ENCODE results near the gene KCNJ6. TPM values are rescaled to one million over a fixed set of nuclear protein-coding genes. Genes with fewer than 3 reads are reported as not detected.
"Not testable (repeated sequence)": the region's sequence is repeated elsewhere in the genome, so short reads cannot be mapped to it uniquely, and the experiment has no call there.

The KCNJ6 gene
- total and polyA plus RNA-seq, 5 donors from 2014 or later: not detected

DNA sequence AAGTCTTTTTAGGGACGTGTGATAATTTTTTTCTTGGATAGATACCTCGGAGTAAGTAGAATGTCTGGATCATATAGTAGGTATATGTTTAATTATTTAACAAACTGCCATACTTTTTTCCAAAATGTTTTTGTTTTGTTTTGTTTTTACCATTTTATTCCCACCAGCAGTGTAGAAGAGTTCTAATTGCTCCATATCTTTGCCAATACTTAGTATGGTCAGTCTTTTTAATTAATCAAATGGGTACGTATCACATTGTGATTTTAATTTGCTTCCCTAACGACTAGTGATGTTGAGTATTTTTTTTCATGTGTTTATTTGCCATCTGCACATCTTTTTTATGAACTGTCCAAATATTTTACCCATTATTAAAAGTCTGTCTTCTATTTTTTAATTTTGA, 23.6 kb upstream of the KCNJ6 start:
- Mint-ChIP-seq H3K27ac (no peak overlapping the region), H3K36me3 (no peaks in the 10 kb centered on the region), H3K9me3 (peaks cover 0 to 10% (median 5%) of the 10 kb centered on the region in 7 donors), H3K27me3 (peaks cover 4% of the 10 kb centered on the region), H3K4me1 (no peaks in the 10 kb centered on the region), H3K4me3 (no peak overlapping the region)
- DNase-seq (no peak), ATAC-seq (ENCODE audit: low read depth in 2 of 2) (no peak)
- H3K36me3 ChIP-seq (ENCODE audit: control insufficient read depth, insufficient read depth, low read length): no peaks in the 10 kb centered on the region
- no peak overlapping the region for H3K4me3 ChIP-seq (ENCODE audit: low read depth, low read length)
- H3K27me3 ChIP-seq (ENCODE audit: control insufficient read depth, insufficient read depth, low read length): no peaks in the 10 kb centered on the region
- no peaks in the 10 kb centered on the region for H3K9me3 ChIP-seq (ENCODE audit: control insufficient read depth in 2 of 2, low read length in 2 of 2)
- H3K4me1 ChIP-seq (ENCODE audit: control insufficient read depth, insufficient read depth, low read length, poor library complexity, severe bottlenecking): no peaks in the 10 kb centered on the region
- no peak overlapping the region for H3K27ac ChIP-seq (ENCODE audit: insufficient read depth, low read length, poor library complexity, severe bottlenecking)

DNA sequence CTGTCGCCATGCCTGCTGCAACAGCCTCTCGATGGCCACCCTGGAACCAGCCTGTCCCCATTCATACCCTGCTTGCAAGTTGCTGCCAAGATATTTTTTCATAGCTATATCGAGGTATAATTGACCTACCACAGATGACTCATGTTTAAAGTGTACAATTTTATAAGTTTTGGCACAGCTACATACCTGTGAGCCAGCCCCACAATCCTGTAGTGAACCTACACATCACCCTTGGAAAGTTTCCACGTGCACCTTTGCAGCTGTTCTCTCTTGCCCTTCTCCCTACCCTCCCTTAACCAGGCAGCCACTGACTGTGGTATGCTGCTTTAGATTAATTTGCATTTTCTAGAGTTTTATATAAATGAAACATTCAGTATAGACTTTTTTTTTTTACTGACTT, 23.0 kb upstream of the KCNJ6 start:
- H3K36me3 Mint-ChIP-seq: no peaks in the 10 kb centered on the region
- H3K9me3 Mint-ChIP-seq: peaks cover under 1 to 10% (median 5%) of the 10 kb centered on the region in 7 donors
- Histone ChIP-seq H3K9me3 (ENCODE audit: control insufficient read depth in 2 of 2, low read length in 2 of 2) (no peaks in the 10 kb centered on the region), H3K27me3 (ENCODE audit: control insufficient read depth, insufficient read depth, low read length) (no peaks in the 10 kb centered on the region), H3K27ac (ENCODE audit: insufficient read depth, low read length, poor library complexity, severe bottlenecking) (no peak overlapping the region), H3K4me1 (ENCODE audit: control insufficient read depth, insufficient read depth, low read length, poor library complexity, severe bottlenecking) (no peaks in the 10 kb centered on the region), H3K36me3 (ENCODE audit: control insufficient read depth, insufficient read depth, low read length) (no peaks in the 10 kb centered on the region), H3K4me3 (ENCODE audit: low read depth, low read length) (no peak overlapping the region)
- ATAC-seq (ENCODE audit: low read depth in 2 of 2) (no peak), DNase-seq (no peak)
- H3K27me3 Mint-ChIP-seq: peaks cover 7% of the 10 kb centered on the region
- no peaks in the 10 kb centered on the region for H3K4me1 Mint-ChIP-seq
- no peak overlapping the region for H3K4me3 Mint-ChIP-seq
- H3K27ac Mint-ChIP-seq: no peak overlapping the region

DNA sequence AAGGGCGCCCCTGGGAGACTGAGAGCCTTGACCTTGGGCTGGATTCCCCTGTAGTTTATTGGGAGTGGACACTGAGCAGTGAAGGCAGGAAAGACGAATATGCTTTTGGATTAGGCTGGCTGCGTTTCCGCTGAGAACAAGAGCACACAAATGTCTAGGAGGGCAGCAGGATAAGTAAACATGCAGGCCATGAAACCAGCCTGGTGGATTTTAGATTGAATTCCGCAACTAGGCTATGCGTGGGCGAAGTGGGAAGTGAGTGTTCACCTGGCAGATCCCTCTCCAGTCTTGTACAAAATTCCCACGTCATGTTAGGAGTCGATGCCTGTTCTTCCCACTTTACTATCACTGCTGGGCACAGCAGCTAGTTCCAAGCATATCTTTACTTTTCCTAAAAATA, 21.4 kb upstream of the KCNJ6 start:
- no peak for DNase-seq
- H3K4me1 ChIP-seq (ENCODE audit: control insufficient read depth, insufficient read depth, low read length, poor library complexity, severe bottlenecking): no peaks in the 10 kb centered on the region
- H3K27me3 Mint-ChIP-seq: peaks cover 8% of the 10 kb centered on the region
- H3K4me1 Mint-ChIP-seq: no peaks in the 10 kb centered on the region
- no peak overlapping the region for H3K27ac Mint-ChIP-seq
- no peak overlapping the region for H3K4me3 ChIP-seq (ENCODE audit: low read depth, low read length)
- no peak for ATAC-seq (ENCODE audit: low read depth in 2 of 2)
- H3K9me3 Mint-ChIP-seq: peaks cover 2 to 13% (median 8%) of the 10 kb centered on the region in 7 donors
- H3K36me3 Mint-ChIP-seq: no peaks in the 10 kb centered on the region
- H3K4me3 Mint-ChIP-seq: no peak overlapping the region
- no peaks in the 10 kb centered on the region for H3K27me3 ChIP-seq (ENCODE audit: control insufficient read depth, insufficient read depth, low read length)
- H3K36me3 ChIP-seq (ENCODE audit: control insufficient read depth, insufficient read depth, low read length): no peaks in the 10 kb centered on the region
- no peaks in the 10 kb centered on the region for H3K9me3 ChIP-seq (ENCODE audit: control insufficient read depth in 2 of 2, low read length in 2 of 2)
- no peak overlapping the region for H3K27ac ChIP-seq (ENCODE audit: insufficient read depth, low read length, poor library complexity, severe bottlenecking)

DNA sequence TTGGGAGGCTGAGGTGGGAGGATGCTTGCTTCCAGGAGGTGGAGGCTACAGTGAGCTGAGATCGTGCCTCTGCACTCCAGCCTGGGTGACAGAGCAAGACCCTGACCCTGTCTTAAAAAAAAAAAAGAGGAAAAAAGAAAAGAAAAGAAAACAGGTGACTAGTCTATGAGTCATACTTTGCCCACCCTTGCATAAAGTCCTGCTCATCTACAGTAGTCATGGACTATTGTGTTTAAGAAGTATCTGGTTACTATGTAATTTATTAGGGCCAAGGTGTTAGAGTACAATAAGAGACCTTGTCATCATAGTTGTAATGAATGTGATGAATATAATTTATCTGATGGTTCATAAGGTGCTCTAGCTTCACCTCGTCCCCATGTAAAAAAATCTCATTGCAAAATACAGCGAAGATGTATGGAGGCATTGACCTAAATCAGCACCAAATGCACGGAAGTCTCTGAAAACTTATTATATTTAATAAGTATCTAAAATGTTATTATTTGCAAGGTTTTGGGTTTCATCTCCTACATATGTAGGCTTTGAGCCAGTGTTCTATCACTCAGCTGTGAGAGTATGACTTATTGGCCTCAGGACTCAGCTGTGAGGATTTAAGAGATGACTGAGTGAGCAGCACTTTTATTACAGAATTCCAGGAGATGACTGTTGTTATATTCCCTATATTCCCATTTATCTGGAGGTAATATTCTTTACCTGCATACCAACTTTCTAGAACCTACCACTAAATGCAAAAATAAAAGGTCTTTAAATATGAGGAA, 19.9 kb upstream of the KCNJ6 start:
- DNase-seq (no peak), ATAC-seq (ENCODE audit: low read depth in 2 of 2) (no peak)
- Mint-ChIP-seq H3K36me3 (no peaks in the 10 kb centered on the region), H3K4me3 (no peak overlapping the region), H3K9me3 (peaks cover 2 to 16% (median 9%) of the 10 kb centered on the region in 7 donors), H3K27me3 (peaks cover 8% of the 10 kb centered on the region), H3K4me1 (no peaks in the 10 kb centered on the region), H3K27ac (no peak overlapping the region)
- H3K27me3 ChIP-seq (ENCODE audit: control insufficient read depth, insufficient read depth, low read length): no peaks in the 10 kb centered on the region
- no peak overlapping the region for H3K4me3 ChIP-seq (ENCODE audit: low read depth, low read length)
- no peaks in the 10 kb centered on the region for H3K9me3 ChIP-seq (ENCODE audit: control insufficient read depth in 2 of 2, low read length in 2 of 2)
- no peak overlapping the region for H3K27ac ChIP-seq (ENCODE audit: insufficient read depth, low read length, poor library complexity, severe bottlenecking)
- no peaks in the 10 kb centered on the region for H3K4me1 ChIP-seq (ENCODE audit: control insufficient read depth, insufficient read depth, low read length, poor library complexity, severe bottlenecking)
- no peaks in the 10 kb centered on the region for H3K36me3 ChIP-seq (ENCODE audit: control insufficient read depth, insufficient read depth, low read length)

DNA sequence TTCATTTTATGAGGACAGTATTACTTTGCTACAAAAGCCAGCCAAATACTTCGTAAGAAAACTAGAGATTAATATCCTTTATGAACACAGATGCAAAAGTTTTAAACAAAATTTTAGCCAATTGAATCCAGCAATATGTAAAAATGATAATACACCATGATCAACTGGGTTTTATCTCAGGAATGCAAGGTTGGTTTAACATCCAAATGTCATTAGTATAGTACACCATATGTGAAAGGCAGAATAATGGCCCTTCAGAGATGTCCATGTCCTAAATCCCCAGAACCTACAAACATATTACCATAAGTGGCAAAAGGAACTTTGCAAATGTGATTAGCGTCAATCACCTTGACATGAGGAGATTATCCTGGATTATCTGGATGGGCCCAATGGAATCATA, 16.7 kb upstream of the KCNJ6 start:
- H3K27me3 Mint-ChIP-seq: peaks cover 8% of the 10 kb centered on the region
- H3K4me1 ChIP-seq (ENCODE audit: control insufficient read depth, insufficient read depth, low read length, poor library complexity, severe bottlenecking): no peaks in the 10 kb centered on the region
- no peak overlapping the region for H3K27ac Mint-ChIP-seq
- no peaks in the 10 kb centered on the region for H3K36me3 ChIP-seq (ENCODE audit: control insufficient read depth, insufficient read depth, low read length)
- ATAC-seq (ENCODE audit: low read depth in 2 of 2) (no peak), DNase-seq (no peak)
- H3K27me3 ChIP-seq (ENCODE audit: control insufficient read depth, insufficient read depth, low read length): no peaks in the 10 kb centered on the region
- no peaks in the 10 kb centered on the region for H3K4me1 Mint-ChIP-seq
- no peaks in the 10 kb centered on the region for H3K36me3 Mint-ChIP-seq
- no peak overlapping the region for H3K27ac ChIP-seq (ENCODE audit: insufficient read depth, low read length, poor library complexity, severe bottlenecking)
- H3K9me3 ChIP-seq (ENCODE audit: control insufficient read depth in 2 of 2, low read length in 2 of 2): no peaks in the 10 kb centered on the region
- H3K9me3 Mint-ChIP-seq: peaks cover 4 to 10% (median 5%) of the 10 kb centered on the region in 7 donors
- H3K4me3 Mint-ChIP-seq: no peak overlapping the region
- no peak overlapping the region for H3K4me3 ChIP-seq (ENCODE audit: low read depth, low read length)

DNA sequence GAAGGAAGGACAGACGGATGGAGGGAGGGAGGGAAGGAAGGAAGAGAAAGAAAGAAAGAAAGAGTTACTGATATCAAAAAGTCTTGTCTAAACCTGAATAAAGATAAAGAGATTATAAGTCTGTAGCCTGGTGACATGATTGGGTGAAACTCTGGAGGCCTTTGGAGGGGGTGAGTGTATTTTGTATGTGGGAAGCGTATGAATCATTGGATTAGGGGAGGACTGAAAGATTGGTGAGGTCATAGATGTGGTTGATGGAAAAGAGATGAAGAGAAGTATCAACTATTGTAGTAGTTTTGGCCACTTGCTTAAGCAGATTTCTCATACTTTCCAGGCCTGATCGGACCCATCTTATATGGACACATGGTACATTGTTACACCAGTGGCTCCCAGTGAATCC, 11.5 kb upstream of the KCNJ6 start:
- H3K9me3 ChIP-seq (ENCODE audit: control insufficient read depth in 2 of 2, low read length in 2 of 2): no peaks in the 10 kb centered on the region
- no peak for DNase-seq
- Mint-ChIP-seq H3K9me3 (peaks cover 0 to 5% (median 3%) of the 10 kb centered on the region in 7 donors), H3K4me1 (no peaks in the 10 kb centered on the region), H3K4me3 (no peak overlapping the region), H3K27ac (no peak overlapping the region), H3K27me3 (peaks cover 4% of the 10 kb centered on the region), H3K36me3 (no peaks in the 10 kb centered on the region)
- ATAC-seq (ENCODE audit: low read depth in 2 of 2): no peak
- no peaks in the 10 kb centered on the region for H3K36me3 ChIP-seq (ENCODE audit: control insufficient read depth, insufficient read depth, low read length)
- H3K4me1 ChIP-seq (ENCODE audit: control insufficient read depth, insufficient read depth, low read length, poor library complexity, severe bottlenecking): no peaks in the 10 kb centered on the region
- no peak overlapping the region for H3K27ac ChIP-seq (ENCODE audit: insufficient read depth, low read length, poor library complexity, severe bottlenecking)
- no peak overlapping the region for H3K4me3 ChIP-seq (ENCODE audit: low read depth, low read length)
- H3K27me3 ChIP-seq (ENCODE audit: control insufficient read depth, insufficient read depth, low read length): no peaks in the 10 kb centered on the region

DNA sequence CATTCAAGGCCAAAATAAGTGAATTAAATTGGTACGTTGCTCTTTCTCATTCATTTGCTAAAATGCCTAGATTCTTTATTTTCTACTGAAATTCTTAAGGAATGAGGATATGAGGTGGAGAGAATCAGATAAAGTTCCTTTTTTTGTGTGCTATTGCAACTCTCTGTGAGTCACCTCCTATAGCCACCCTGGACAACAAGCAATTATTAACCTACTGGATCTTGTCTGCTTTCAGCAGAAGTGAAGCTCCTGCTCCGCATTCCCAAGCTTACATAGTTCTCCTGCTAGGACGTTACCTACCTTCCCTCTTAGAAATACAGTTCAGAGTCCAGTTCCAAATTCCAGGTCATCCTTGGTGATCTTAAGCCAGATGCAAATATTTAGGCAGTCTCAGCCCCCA, 4.8 kb upstream of the KCNJ6 start:
- Mint-ChIP-seq H3K4me1 (no peaks in the 10 kb centered on the region), H3K27ac (no peak overlapping the region), H3K4me3 (no peak overlapping the region), H3K27me3 (peaks cover 31% of the 10 kb centered on the region), H3K9me3 (peaks cover 0 to 5% (median 0%) of the 10 kb centered on the region in 7 donors), H3K36me3 (no peaks in the 10 kb centered on the region)
- DNase-seq (no peak), ATAC-seq (ENCODE audit: low read depth in 2 of 2) (no peak)
- Histone ChIP-seq H3K27me3 (ENCODE audit: control insufficient read depth, insufficient read depth, low read length) (peaks cover 8% of the 10 kb centered on the region), H3K9me3 (ENCODE audit: control insufficient read depth in 2 of 2, low read length in 2 of 2) (no peaks in the 10 kb centered on the region), H3K27ac (ENCODE audit: insufficient read depth, low read length, poor library complexity, severe bottlenecking) (no peak overlapping the region), H3K36me3 (ENCODE audit: control insufficient read depth, insufficient read depth, low read length) (no peaks in the 10 kb centered on the region), H3K4me1 (ENCODE audit: control insufficient read depth, insufficient read depth, low read length, poor library complexity, severe bottlenecking) (no peaks in the 10 kb centered on the region), H3K4me3 (ENCODE audit: low read depth, low read length) (no peak overlapping the region)

DNA sequence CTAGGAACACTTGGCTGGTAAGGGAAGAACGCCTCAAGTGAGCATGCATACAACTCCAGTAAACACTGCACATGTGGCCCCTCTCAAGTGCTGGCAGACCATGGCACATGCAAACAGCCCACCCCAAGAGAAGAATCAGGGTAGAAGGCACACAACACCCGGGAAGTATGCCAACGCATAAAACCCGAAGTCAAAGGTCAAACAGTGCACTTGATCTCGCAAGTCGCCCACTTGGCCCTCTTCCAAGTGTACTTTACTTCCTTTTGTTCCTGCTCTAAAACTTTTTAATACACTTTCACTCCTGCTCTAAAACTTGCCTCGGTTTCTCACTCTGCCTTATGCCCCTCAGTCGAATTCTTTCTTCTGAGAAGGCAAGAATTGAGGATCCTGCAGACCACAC, 4.0 kb upstream of the KCNJ6 start:
- H3K9me3 ChIP-seq (ENCODE audit: control insufficient read depth in 2 of 2, low read length in 2 of 2); H3K9me3 Mint-ChIP-seq; H3K36me3 ChIP-seq (ENCODE audit: control insufficient read depth, insufficient read depth, low read length); H3K27ac Mint-ChIP-seq; H3K27ac ChIP-seq (ENCODE audit: insufficient read depth, low read length, poor library complexity, severe bottlenecking); H3K4me1 ChIP-seq (ENCODE audit: control insufficient read depth, insufficient read depth, low read length, poor library complexity, severe bottlenecking); ATAC-seq (ENCODE audit: low read depth in 2 of 2); H3K4me1 Mint-ChIP-seq; H3K36me3 Mint-ChIP-seq; H3K27me3 ChIP-seq (ENCODE audit: control insufficient read depth, insufficient read depth, low read length); H3K4me3 ChIP-seq (ENCODE audit: low read depth, low read length); H3K4me3 Mint-ChIP-seq; DNase-seq: not testable (repeated sequence)
- peaks cover 39% of the 10 kb centered on the region for H3K27me3 Mint-ChIP-seq

Data from CD4-positive, CD25-positive, alpha-beta regulatory T cell (primary cell).